Activated naive CD4-positive, alpha-beta T cell treated with Interleukin-2 at 50 U/mL for 16 hours (primary cell): ENCODE measurements around the gene SPINK2.

Experiments used
- DNase-seq: peaks from one replicate; pipeline ENCODE4 v3.0.0-alpha.2; 2020

Gene SPINK2, protein sequence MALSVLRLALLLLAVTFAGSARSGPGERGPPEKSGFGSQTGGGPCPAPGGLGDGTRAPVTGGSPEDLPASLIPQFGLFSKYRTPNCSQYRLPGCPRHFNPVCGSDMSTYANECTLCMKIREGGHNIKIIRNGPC

DNA sequence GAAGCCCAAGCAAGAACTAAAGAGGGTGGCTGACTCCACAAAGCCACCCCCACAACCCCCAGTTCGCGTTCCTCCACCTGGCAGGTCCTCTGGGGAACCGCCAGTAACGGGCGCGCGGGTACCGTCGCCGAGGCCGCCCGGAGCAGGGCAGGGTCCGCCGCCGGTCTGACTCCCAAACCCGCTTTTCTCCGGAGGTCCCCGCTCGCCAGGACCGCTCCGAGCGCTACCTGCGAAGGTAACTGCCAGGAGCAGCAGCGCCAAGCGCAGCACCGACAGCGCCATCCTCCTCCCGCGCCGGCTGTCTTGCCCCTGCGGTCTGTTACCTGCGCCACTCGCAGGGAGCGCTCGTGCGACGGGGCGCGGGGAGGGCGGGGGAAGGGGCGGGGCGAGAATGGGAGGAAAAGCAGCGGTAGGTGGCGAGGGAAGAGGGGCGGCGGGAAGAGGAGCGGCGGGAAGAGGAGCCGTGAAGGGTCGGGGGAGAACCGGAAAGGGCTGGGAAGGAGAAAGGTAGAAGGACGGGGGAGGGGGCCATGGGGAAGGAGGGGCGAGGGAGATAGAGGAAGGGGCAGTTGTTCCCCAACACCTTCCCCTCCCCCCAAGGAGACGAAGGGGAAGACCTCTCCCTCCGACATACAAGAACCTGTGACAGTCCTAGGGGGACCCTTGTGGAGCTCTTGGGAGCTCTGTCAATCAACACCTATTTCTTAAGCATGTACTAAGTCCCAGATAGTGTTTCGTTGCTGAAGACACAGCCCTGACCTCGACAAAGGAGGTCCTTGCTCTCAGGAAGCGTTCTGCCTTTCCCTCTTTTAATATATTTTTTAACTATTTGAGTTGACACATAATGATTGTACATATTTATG is at the start of gene SPINK2:
Gene SPINK2 (minus strand): TSS at position 321 of the 863 bp plus-strand sequence. CDS start 39 bp downstream, at position 282.
- DNase-seq: peak; percentile 69

DNA sequence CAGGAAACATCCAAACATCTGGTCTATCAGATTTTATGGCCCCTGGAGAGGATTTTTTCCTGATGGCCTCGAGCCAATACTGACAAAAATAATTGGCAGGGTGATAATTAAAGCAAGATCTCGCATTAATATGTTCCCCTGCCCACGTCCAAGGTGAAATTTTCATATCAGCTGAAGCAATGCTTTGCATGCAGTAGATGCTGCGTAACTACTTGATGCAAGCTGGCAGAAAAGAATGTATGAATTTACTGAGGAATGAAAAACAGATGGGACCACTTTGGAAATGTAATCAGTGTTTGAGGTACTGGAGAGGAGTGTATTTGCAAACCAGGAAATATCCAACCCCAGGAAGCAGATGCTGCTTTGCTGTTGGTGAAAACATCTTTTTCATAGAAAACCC is 49.4 kb upstream of the SPINK2 start:
- DNase-seq: no peak

DNA sequence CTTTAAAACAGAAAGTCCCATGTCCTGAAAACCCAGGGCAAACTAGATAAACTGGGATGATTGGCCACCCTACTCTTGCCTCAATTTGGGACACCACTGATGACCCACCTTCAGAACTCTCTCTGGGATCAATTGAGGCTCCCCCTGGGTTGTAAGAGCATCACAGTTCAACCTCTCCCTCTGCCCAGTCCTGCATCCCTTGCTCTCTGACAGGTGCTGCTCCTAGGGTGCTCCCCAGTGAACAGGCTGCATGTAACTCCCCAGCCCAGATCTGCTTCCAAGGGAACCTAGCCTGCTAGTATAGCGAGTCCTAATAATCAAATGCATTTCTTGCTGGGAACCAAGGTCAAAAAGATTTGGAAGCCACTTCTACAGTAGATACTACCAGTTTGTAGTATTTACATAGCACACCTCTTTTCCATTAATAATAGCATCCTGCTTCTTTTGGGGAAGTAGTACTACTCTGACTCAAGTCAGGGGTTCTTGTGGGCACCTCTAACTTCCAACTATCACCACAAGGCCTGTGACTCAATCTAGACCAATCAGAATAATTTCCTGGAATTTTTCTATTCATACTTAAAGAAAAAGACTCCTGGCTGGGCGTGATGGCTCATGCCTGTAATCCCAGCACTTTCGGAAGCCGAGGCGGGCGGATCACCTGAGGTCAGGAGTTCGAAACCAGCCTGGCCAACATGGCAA is 42.1 kb upstream of the SPINK2 start:
- no peak for DNase-seq

DNA sequence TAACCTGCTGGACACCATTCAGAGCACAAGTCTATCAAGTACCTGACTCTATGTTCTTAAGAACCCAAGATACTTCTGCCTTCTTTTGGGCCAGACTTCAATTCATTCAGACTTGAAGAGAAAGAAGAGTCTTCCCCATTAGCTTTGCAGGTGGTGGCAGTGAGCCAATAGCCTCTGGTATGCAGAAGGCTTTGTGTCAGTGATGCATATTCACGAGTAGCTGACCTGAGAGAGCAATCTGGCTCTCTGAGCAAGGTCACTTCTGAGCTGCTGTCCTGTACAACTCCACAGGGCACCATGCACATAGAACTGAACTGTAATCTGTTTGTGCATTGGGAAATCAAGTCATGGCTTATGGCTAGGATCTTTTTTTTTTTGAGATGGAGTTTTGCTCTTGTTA is 39.9 kb upstream of the SPINK2 start:
- DNase-seq: no peak

DNA sequence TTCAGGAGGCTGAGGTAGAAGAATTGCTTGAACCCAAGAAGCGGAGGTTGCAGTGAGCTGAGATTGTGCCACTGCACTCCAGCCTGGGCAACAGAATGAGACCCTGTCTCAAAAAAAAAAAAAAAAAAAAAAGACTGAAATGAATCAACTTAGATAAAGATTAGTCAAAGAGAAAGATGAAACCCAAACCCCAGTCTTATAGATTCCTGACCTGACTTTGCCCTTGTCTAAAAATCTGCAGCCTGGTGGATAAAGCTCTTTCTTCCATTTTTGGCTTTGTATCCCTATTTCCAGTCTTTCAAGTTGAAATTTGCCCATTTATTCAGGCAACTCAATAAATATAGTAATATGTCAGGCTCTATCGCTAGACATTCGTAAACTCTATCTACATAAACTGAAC is 39.3 kb upstream of the SPINK2 start:
- DNase-seq: no peak

DNA sequence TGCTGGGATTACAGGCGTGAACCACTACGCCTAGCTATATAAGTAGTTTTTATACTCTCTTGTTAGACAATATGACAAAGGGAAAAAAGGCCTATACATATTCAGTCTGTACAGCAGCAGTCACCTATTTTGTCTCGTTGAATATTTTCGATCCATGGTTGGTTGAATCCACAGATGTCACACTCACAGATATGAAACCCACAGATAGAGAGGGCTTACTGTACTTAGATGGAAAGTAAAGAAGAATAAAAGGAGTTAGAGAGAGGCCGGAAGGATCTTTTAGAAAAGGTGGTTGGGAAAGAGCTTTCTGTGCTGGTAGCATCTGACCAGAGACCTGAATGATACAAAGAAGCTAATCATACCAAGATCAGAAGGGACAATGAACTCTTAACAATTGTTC is 38.3 kb upstream of the SPINK2 start:
- no peak for DNase-seq

DNA sequence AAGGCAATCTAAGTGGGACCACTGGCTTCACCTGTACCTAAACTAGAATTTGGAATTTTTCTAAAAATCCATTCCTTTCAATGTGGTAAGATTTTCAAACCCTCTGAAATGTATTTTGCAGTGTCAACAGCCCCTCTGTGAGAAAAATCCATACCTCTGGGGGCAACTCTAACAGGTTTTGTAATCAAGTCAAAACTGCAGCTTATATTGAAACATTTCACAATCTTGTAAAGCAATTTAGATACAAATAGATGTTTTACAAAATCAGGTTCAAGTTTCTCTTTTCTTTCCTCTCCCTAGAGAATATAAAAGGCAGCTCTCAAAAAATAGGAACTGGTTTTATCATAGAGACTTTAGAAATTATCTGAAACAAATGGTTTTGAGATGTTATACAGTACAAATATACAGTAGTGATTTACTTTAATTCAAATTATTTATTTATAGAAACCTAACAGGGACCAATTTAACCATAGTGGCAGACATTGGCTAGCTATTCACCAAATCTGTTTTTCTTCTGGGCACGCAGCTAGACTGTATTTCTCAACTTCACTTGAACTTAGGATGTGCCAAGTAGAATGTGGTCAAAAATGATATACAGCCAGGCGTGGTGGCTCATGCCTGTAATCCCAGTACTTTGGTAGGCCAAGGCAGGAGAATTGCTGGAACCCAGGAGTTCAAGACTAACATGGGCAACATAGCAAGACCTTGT is 36.3 kb upstream of the SPINK2 start:
- DNase-seq: no peak

DNA sequence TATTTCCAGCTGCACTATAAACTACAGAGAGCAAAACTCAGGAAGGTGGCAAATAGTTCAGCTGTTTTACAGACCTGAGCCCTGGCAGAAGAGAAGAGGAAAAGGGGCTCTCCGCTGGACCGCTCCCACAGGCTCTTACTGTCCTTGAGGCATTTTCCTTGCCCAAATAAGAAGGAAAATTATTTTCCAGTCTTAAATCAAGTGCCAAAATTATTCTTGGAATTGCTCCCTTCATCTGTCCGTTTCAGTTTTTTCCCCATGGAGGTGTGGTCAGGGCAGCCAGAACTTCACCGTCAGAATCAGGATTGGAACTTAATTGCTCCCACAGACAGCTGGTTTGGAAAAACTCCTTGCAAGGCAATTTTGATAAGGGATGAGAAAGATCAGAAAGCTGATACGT is 35.2 kb upstream of the SPINK2 start:
- DNase-seq: no peak

DNA sequence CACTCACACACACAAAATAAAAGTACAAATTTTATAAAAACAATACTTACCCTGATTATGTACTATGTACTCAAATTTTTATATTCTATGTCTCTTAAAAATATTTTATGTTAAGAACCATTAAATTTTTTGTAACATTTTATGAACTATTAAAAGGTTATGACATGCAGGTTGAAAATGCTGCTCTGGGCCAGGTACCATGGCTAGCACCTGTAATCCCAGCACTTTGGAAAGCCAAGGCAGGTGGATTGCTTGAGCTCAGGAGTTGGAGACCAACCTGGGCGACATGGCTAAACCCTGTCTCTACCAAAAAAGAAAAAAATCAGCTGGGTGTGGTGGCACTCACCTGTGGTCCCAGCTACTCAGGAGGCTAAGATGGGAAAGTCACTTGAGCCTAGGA is 29.4 kb upstream of the SPINK2 start:
- DNase-seq: no peak

DNA sequence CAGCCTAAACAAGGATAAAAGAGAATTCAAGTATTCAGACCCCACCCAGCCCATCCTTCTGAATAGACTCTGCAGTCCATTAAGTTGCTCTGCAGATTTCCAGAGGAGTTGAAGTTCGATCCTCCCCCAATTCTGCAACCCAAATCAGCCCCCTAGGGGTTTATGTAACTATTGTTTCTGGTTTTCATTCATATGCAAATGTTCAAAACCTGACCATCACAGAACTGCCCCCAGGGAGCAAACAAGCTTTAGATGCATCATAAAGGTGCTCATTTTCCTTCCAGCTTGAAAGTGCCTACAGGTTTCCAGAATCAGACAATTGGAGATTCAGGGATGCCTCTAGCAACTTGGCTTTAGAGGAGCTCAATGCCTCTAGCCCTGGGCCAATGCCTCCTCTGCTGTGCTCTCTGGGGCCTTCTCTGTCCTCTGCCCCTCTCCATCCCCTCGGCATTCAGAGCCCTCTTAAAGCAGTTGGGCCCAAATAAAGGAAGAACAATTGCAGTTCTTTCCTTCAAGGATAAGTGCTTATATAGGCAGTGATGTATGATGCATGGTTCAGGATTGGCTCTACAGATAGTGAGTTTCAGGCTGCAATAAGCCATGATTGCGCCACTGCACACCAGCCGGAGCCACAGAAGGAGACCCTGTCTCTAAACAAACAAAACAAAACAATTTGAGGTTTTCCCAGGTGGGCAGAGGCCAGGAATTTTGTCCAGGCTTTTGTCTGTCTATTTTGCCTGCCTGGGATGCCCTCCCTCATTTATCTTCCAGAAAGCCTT is 23.5 kb upstream of the SPINK2 start:
- no peak for DNase-seq

DNA sequence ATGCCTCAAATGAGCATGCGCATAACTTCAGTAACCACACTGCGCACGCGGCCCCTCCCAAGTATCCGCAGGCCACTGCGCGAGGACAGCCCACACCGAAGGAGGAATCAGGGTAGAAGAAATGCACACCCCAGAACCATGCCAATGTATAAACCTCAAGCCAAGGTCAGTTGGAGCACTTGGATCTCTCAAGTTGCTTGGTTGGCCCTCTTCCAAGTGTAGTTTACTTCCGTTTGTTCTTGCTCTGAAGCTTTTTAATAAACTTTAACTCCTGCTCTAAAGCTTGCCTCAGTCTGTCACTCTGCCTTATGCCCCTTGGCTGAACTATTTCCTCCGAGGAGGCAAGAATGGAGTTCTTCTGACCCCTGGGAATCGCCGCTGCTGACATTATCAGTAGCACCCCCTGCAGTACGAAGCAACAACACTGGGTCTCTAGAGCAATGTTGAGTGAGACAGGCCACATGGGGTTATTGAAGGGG is 22.0 kb upstream of the SPINK2 start:
- no peak for DNase-seq

DNA sequence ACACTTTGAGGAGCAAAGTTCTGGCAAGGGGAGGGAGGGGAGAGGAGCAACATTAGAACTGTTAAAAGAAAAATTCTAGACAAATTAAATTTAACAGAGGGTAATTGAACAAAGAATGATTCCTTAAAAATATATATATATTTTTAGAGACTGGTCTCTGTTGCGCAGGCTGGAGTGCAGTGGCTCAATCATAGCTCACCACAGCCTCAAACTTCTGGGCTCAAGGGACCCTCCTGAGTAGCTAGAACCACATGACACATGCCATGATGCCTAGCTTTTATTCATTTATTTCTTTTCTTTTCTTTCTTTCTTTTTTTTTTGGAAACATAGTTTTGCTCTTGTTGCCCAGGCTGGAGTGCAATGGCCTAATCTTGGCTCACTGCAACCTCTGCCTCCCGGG is 19.1 kb upstream of the SPINK2 start:
- DNase-seq: no peak

DNA sequence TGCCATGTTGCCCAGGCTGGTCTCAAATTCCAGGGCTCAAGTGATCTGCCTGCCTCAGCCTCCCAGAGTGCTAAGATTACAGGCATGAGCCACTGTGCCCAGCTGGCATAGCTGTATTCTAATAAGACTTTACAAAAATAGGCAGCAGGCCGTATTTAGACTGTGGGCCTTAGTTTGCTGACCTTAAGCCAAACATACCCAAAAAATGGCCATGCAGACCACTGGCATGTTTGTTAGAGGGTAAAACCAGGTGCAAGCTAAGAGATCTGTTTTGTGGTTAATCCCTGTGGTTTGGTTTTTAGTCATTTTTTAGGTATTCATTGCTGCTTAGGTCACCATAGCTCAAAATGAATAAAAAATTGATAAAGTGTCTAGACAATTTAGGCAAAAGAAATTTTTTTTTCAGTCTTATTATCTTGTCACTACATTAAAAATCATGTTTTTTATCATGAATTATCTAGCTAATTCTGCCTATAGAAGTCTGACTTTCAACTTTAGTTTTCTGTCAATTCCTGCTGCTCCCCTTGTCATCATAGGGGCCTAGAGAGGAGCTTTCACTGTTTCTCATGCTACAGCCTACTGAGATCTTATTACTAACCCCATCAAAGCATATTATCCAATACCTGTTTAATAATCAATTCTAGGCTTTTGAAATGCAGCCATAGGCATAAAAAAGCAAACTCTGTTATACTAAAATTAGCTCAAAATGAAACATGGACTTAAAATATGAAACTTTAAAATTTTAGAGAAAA is 7.5 kb upstream of the SPINK2 start:
- DNase-seq: no peak

DNA sequence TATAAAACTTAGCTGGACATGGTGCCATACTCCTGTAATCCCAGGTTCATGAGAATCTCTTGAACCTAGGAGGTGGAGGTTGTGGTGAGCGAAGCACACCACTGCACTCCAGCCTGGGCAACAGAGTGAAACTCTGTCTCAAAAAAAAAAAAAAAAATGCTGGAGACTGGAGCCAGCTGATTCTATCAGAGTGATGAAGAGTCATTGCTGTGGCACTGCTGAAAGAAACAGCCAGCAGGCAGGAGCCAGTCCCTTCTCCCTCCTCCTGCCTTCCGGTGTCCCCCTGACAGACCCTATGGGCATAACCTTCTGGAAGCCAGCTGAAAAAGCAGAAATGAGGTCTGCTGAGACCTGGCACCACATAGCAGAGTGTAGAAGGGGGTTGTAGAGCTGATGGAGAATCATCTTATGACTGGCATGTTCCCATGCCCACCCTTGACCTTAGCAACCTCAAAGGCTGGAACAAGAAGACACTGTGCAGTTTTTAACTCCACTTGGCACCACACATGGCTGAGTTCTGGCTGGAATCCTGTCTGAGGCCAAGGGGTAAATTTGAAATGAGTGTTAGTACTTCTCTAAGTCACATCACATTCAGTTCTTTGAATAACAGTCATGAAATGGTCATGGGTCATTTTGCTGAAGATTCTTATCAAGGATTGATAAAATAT is 2.6 kb upstream of the SPINK2 start:
- DNase-seq: no peak

DNA sequence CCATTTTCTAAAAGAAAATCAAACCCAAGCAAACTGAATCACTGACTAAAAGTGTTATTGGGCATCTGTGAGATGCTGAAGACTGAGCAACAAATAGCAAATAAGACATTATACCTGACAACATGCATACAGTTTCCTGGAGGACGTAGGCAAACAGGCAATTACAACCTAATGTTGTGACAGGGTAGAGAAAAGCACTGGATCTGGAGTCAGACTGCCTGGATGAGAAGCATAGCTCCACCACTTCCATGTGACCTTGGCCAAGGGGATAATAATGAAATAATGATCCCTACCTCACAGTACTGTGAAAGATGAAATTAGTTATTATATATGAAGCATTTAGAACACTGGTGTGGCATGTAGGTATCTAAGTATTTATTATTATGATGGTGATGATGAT is 2.7 kb downstream of the SPINK2 start:
- DNase-seq: no peak

DNA sequence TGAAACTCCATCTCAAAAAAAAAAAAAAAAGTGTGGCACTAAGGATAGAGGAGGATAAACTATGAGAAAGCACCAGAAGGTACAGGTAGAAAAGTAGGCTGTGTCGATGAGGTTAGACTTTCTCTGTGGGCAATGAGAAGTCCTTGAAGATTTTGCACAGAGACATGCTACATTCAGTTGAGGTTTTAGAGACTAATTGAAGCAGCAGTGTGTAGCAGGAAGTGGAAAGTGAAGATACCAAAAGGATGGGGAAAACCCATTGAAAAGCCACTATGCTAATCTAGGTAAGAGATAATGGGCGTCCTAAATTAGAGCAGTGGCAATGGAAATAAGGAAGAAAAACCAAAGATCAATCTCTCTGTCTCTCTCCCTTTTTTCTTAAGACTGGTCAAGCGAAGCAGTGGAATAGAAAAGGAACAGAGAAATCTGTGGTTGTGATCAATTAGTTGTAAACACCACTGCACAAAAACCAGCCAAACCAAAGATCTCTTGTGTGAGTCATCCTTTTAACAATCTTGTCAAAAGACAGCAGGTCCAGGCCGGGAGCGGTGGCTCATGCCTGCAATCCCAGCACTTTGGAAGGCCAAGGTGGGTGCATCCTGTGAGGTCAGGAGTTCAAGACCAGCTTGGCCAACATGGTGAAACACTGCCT is 3.5 kb downstream of the SPINK2 start:
- DNase-seq: peak; percentile 27

DNA sequence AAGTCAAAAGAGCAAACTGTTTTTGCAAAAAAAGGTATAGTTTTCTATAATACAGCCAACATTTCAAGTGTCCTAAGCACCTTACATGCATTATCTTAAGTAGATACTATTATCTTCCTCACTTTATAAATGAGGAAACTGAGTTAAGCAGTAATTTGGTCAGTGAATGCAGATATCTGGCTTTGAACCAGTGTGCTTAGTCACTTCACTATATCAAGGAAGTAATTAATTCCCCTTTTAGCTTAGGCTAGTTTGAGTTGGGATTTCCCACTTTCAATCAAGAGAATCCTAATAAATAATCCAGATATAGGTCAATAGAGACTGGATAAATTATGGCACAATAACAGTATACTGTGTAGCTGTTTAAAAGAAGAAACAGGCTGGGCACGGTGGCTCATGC is 14.8 kb downstream of the SPINK2 start:
- DNase-seq: no peak

DNA sequence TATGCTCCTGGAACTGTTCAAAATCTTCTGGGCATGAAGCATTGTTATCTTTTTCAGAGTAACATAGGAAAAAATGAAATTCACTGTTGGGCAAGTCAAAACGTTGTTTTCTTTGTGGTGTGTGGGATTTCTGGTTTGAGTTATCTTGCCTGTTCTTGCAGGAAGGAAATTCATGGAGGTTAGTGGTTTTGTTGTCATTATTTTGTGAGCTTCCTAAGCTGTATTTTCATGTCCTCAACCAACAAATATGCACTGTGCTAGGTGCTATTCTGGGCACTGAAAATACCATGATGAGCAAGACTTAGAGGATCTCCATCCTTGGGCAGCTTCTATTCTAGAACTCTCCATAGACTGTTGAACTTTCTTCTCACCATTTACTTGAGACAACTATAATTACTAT is 16.9 kb downstream of the SPINK2 start:
- DNase-seq: no peak

DNA sequence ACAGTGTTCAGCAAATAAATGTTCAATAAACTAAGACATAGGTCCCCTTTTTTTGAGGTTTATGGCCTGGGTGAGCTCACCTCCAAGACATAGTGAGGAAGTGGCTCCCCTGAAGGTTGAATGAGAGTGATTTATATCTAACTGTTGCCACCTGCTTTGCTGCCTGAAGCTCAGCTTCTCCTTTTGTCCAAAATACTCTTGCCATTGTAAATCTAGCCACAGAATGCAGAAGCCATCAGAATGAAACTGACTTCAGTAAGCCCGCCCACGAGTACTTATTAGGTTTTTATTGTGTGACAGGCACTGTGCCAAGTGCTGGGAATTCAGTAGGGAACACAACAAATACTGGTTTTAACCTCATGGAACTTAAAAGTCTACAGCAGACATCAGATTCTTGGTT is 18.0 kb downstream of the SPINK2 start:
- no peak for DNase-seq
